A549 (cell line): ENCODE results near the gene ME2. TPM values are rescaled to one million over a fixed set of nuclear protein-coding genes. Genes with fewer than 3 reads are reported as not detected.

Experiments
- ATAC-seq, 2 experiments: fragments of 200-7000 bp in 1 of 2; fragments of >200 bp in 1 of 2; cut with Nextera tagmentation in 1 of 2; cut with Tn5 transposase in 1 of 2; 3 replicates each; pipeline versions ENCODE4 v1.8.0 to v1.9.1; 2018 to 2020; ENCODE audit warnings: mild to moderate bottlenecking in 1 of 2, moderate library complexity in 1 of 2
- CTCF ChIA-PET: fragments of 300-600 bp; sonication (Branson Sonifier 250); formaldehyde crosslinking; extraction: SDS; loops from one replicate; lab custom pipeline; 2021; ENCODE audit warnings: antibody characterized with exemption, inconsistent platforms; lab: Yijun Ruan, JAX
- POLR2A ChIA-PET: fragments of 350-600 bp; formaldehyde crosslinking; extraction: SDS; loops from one replicate; lab custom pipeline; 2021; ENCODE audit warnings: antibody characterized with exemption, inconsistent platforms; lab: Yijun Ruan, JAX
- DNase-seq, 2 experiments: peaks; one replicate each; pipeline versions ENCODE4 v3.0.0 to v3.0.0-alpha.2; 2011 to 2016; ENCODE audit warnings: low read depth in 1 of 2, low spot score in 1 of 2
- FAIRE-seq: peaks from 2 replicates; lab custom pipeline; 2011; peaks lifted over from hg19 to GRCh38; lab: Jason Lieb, UNC
- H3K27ac ChIP-seq, 2 experiments: fragments of >200 bp; sonication (Bioruptor Twin); formaldehyde crosslinking; 3 replicates each; pipeline ENCODE4 v1.5.1; 2016 to 2017
- H3K4me1 ChIP-seq: fragments of >200 bp; sonication (Bioruptor Twin); formaldehyde crosslinking; 3 replicates; pipeline ENCODE4 v1.6.1; 2016
- H3K4me2 ChIP-seq: fragments of >200 bp; sonication (Bioruptor Twin); formaldehyde crosslinking; 3 replicates; pipeline ENCODE4 v1.6.1; 2016
- H3K4me3 ChIP-seq: fragments of >200 bp; sonication (Bioruptor Twin); formaldehyde crosslinking; 3 replicates; pipeline ENCODE4 v1.5.1; 2016
- H3K9me3 ChIP-seq: fragments of >200 bp; sonication (Bioruptor Twin); formaldehyde crosslinking; 3 replicates; pipeline ENCODE4 v1.6.1; 2016
- CBX8 ChIP-seq: fragments of 200-600 bp; sonication (generic); IDR thresholded peaks from 2 replicates; pipeline ENCODE4 v1.6.1; 2016
- CEBPB ChIP-seq, 2 experiments: fragments of >200 bp in 1 of 2; sonication (Bioruptor Twin) in 1 of 2; formaldehyde crosslinking in 1 of 2; IDR thresholded peaks; 2 replicates each; pipeline ENCODE4 v1.6.1; 2012 to 2016
- E2F6 ChIP-seq: IDR thresholded peaks from 2 replicates; pipeline ENCODE4 v1.6.1; 2012; ENCODE audit warnings: low read depth, borderline replicate concordance
- EP300 ChIP-seq, 2 experiments: fragments of >200 bp; sonication (Bioruptor Twin); formaldehyde crosslinking; IDR thresholded peaks; 2 replicates in 1 of 2; 3 replicates in 1 of 2; pipeline ENCODE4 v1.6.1; 2016 to 2017
- ESRRA ChIP-seq: fragments of 150-350 bp; IDR thresholded peaks from 2 replicates; pipeline ENCODE4 v1.6.1; 2014; ENCODE audit warnings: mild to moderate bottlenecking, low read length, borderline replicate concordance
- FOSL2 ChIP-seq, 2 experiments: fragments of 450-650 bp in 1 of 2; fragments of >200 bp in 1 of 2; sonication (Bioruptor Twin) in 1 of 2; formaldehyde crosslinking; IDR thresholded peaks; 2 replicates each; pipeline versions ENCODE4 v1.5.0 to v1.6.1; 2016 to 2020; ENCODE audit warnings: mild to moderate bottlenecking in 1 of 2, moderate library complexity in 1 of 2
- FOXS1 ChIP-seq: fragments of 250-450 bp; sonication (Bioruptor Pico); IDR thresholded peaks from 2 replicates; pipeline ENCODE4 v1.5.0; 2020; ENCODE audit warnings: mild to moderate bottlenecking, moderate library complexity
- HDAC2 ChIP-seq: fragments of 200-600 bp; sonication (generic); IDR thresholded peaks from 2 replicates; pipeline ENCODE4 v1.6.1; 2016
- HEYL ChIP-seq: fragments of 250-450 bp; sonication (Bioruptor Pico); IDR thresholded peaks from 2 replicates; pipeline ENCODE4 v1.8.0; 2021; ENCODE audit warnings: mild to moderate bottlenecking, moderate library complexity
- HOXA7 ChIP-seq: fragments of 250-450 bp; sonication (Bioruptor Pico); IDR thresholded peaks from 2 replicates; pipeline ENCODE4 v1.5.0; 2020; ENCODE audit warnings: mild to moderate bottlenecking, moderate library complexity
- JUNB ChIP-seq: fragments of >200 bp; sonication (Bioruptor Twin); formaldehyde crosslinking; IDR thresholded peaks from 2 replicates; pipeline ENCODE4 v1.6.1; 2016
- MYC ChIP-seq: IDR thresholded peaks from 2 replicates; pipeline ENCODE4 v1.6.1; 2012; ENCODE audit warnings: mild to moderate bottlenecking, inconsistent platforms, low read length, improper control_type of control experiment, borderline replicate concordance
- NFE2L2 ChIP-seq: fragments of 150-350 bp; conservative IDR thresholded peaks from 2 replicates; pipeline ENCODE4 v1.6.1; 2014; ENCODE audit warnings: low read length
- NR3C1 ChIP-seq: fragments of >200 bp; sonication (Bioruptor Twin); formaldehyde crosslinking; IDR thresholded peaks from 3 replicates; pipeline ENCODE4 v1.6.1; 2017
- PHF8 ChIP-seq: fragments of 200-600 bp; sonication (generic); IDR thresholded peaks from 2 replicates; pipeline ENCODE4 v1.6.1; 2016; ENCODE audit warnings: low read depth, mild to moderate bottlenecking, antibody characterized with exemption, moderate library complexity, borderline replicate concordance
- RFX5 ChIP-seq: fragments of 450-650 bp; IDR thresholded peaks from 2 replicates; pipeline ENCODE4 v1.7.1; 2014; ENCODE audit warnings: antibody characterized with exemption, mild to moderate bottlenecking, moderate library complexity
- RNF2 ChIP-seq: fragments of 200-600 bp; sonication (generic); IDR thresholded peaks from 2 replicates; pipeline ENCODE4 v1.6.1; 2016; ENCODE audit warnings: low read depth, mild to moderate bottlenecking, antibody characterized with exemption, moderate library complexity, borderline replicate concordance
- ZC3H11A ChIP-seq: fragments of 450-650 bp; IDR thresholded peaks from 2 replicates; pipeline ENCODE4 v1.6.1; 2014; ENCODE audit warnings: antibody characterized with exemption, mild to moderate bottlenecking
- ZSCAN20 ChIP-seq: fragments of 250-450 bp; sonication (Bioruptor Pico); IDR thresholded peaks from 2 replicates; pipeline ENCODE4 v1.8.0; 2022; ENCODE audit warnings: mild to moderate bottlenecking, moderate library complexity
- WGBS: methylation state at CpG from one replicate; pipeline ENCODE4 v1.1.6; 2017; ENCODE audit errors: missing lambda C conversion rate; 5-methylcytosine and 5-hydroxymethylcytosine counted together
- polyA plus RNA-seq, 4 experiments: library from polyadenylated mRNA; depleted of rRNA in 3 of 4; stranded (reverse); fragments of >200 nt; fragmentation: RNase III in 1 of 4; extraction: RNeasy Plus Mini Kit Qiagen cat#74134 plus additional on column Dnase treatment in 1 of 4; gene quantifications; 2 replicates in 3 of 4; 3 replicates in 1 of 4; pipeline ENCODE4 v1.2.3, GENCODE V29; 2011 to 2017
- TF ChIP-seq, protein P1 (sequence below): fragments of 250-450 bp; sonication (Bioruptor Pico); IDR thresholded peaks from 2 replicates; pipeline ENCODE4 v1.5.0; 2021; ENCODE audit warnings: mild to moderate bottlenecking, moderate library complexity, borderline replicate concordance
- TF ChIP-seq, protein P2 (sequence below): IDR thresholded peaks from 2 replicates; pipeline ENCODE4 v1.6.1; 2012
- TF ChIP-seq, protein P3 (sequence below): fragments of 250-450 bp; sonication (Bioruptor Pico); IDR thresholded peaks from 2 replicates; pipeline ENCODE4 v1.5.0; 2020; ENCODE audit warnings: low read depth, mild to moderate bottlenecking, moderate library complexity

The ME2 gene
- polyA plus RNA-seq, 2 of the 4 experiments (the other 2 are of a cell fraction), result 46.8 to 88.0 TPM

DNA sequence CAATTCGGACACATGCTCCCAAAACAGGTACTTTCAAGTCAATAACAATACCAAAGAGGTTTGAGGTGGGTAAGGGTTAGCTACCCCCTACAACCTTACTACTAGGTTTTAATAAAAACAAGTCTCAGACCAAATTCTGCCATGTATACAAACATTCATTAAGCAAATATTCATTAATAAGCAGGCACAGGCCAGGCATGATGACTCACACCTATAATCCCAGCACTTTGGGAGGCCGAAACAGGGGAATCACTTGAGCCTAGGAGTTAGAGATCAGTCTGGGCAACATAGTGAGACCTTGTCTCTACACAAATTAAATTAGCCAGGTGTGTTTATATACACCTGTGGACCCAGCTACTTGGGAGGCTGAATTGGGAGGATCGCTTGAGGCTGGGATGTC is 77.2 kb downstream of the ME2 start:
- no peak for DNase-seq
- CTCF ChIA-PET, result interaction anchor here (0.8 to 1.3 kb wide), 2 partner anchors 11 to 136 kb away, joined by 3 read pairs; partner anchors contain the start of gene ELAC1
- POLR2A ChIA-PET, result interaction anchor here (0.9 kb wide), 1 partner anchor 12 kb away, joined by 3 read pairs; the partner anchor contains the start of gene ELAC1

GRCh38 chr18:50961974-50962373 is 83.1 kb downstream of the ME2 start:
- FAIRE-seq (no peak), DNase-seq (peak in 1 of 2 experiments; percentile 4), ATAC-seq (no peak)
- Histone ChIP-seq H3K4me3 (no peak overlapping the region), H3K27ac (no peak overlapping the region), H3K9me3 (peaks cover 21% of the 10 kb centered on the region), H3K4me1 (no peaks in the 10 kb centered on the region), H3K4me2 (no peak overlapping the region)
- WGBS, result 4% methylated on average over 1 of the region's 1 CpG
- CTCF ChIA-PET, result interaction anchor here (0.6 kb wide), 1 partner anchor 584 kb away, joined by 3 read pairs; no protein-coding TSS in a partner anchor
- TF ChIP-seq RNF2 (no peak), FOSL2 (IDR thresholded peaks at IDR 0.05) (no peak), FOSL2 (CRISPR knock-in tag; IDR thresholded peaks at IDR 0.05) (peak; percentile 85)
- POLR2A ChIA-PET, result no interaction called here

More for the DNA sequence above, 77.2 kb downstream of the ME2 start:
- H3K4me3 ChIP-seq, result no peak overlapping the region
- TF ChIP-seq ZSCAN20 (no peak), EP300 (IDR thresholded peaks at IDR 0.05) (no peak), NR3C1 (no peak), ESRRA (no peak), E2F6 (no peak), MYC (no peak), ZC3H11A (no peak), HOXA7 (no peak), CEBPB (IDR thresholded peaks at IDR 0.05) (no peak), FOXS1 (CRISPR knock-in tag) (no peak), HEYL (no peak), NFE2L2 (no peak), RFX5 (no peak), HDAC2 (no peak), PHF8 (no peak), JUNB (no peak), CBX8 (no peak)
- TF ChIP-seq, protein P1, sequence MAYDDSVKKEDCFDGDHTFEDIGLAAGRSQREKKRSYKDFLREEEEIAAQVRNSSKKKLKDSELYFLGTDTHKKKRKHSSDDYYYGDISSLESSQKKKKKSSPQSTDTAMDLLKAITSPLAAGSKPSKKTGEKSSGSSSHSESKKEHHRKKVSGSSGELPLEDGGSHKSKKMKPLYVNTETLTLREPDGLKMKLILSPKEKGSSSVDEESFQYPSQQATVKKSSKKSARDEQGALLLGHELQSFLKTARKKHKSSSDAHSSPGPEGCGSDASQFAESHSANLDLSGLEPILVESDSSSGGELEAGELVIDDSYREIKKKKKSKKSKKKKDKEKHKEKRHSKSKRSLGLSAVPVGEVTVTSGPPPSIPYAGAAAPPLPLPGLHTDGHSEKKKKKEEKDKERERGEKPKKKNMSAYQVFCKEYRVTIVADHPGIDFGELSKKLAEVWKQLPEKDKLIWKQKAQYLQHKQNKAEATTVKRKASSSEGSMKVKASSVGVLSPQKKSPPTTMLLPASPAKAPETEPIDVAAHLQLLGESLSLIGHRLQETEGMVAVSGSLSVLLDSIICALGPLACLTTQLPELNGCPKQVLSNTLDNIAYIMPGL, result no peak
- TF ChIP-seq, protein P2, sequence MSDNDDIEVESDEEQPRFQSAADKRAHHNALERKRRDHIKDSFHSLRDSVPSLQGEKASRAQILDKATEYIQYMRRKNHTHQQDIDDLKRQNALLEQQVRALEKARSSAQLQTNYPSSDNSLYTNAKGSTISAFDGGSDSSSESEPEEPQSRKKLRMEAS, result no peak
- TF ChIP-seq, protein P3, sequence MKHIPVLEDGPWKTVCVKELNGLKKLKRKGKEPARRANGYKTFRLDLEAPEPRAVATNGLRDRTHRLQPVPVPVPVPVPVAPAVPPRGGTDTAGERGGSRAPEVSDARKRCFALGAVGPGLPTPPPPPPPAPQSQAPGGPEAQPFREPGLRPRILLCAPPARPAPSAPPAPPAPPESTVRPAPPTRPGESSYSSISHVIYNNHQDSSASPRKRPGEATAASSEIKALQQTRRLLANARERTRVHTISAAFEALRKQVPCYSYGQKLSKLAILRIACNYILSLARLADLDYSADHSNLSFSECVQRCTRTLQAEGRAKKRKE (CRISPR knock-in tag), result no peak
- H3K9me3 ChIP-seq, result 0 out of 3 replicates have a peak, but pooled peaks cover 1% of the 10 kb centered on the region
- WGBS, result 93% methylated on average over 3 of the region's 3 CpGs
- no peak for ATAC-seq
- H3K4me1 ChIP-seq, result no peaks in the 10 kb centered on the region
- no peak for FAIRE-seq
- H3K4me2 ChIP-seq, result no peak overlapping the region
- H3K27ac ChIP-seq, result no peak overlapping the region
